Endothelial cell of umbilical vein (primary cell): Measurements from ENCODE around the gene NRBP1.

Experiments used
- CTCF ChIP-seq, 2 donors: IDR thresholded peaks; 1 replicate in 1 of 2; 2 replicates in 1 of 2; pipeline ENCODE4 v1.5.1; 2011; ENCODE audit warnings: low read length in 2 of 2, mild to moderate bottlenecking in 2 of 2, moderate library complexity in 2 of 2, control low read depth in 1 of 2, inconsistent platforms in 1 of 2, low read depth in 1 of 2; ENCODE audit not compliant: insufficient read depth in 1 of 2; ENCODE audit errors: extremely low read depth in 1 of 2
- EZH2 ChIP-seq: IDR thresholded peaks from 2 replicates; pipeline ENCODE4 v1.6.1; 2012; ENCODE audit warnings: borderline replicate concordance, low read depth, mild to moderate bottlenecking, moderate library complexity, low read length, inconsistent platforms; ENCODE audit not compliant: severe bottlenecking
- FOS ChIP-seq: IDR thresholded peaks from 2 replicates; pipeline ENCODE4 v1.6.1; 2011; ENCODE audit warnings: mild to moderate bottlenecking, low read length, moderate library complexity, borderline replicate concordance; ENCODE audit not compliant: insufficient read depth
- MYC ChIP-seq: IDR thresholded peaks from one replicate; pipeline ENCODE4 v1.6.1; 2011; ENCODE audit warnings: mild to moderate bottlenecking, low read depth, low read length
- POLR2A ChIP-seq: IDR thresholded peaks from 2 replicates; pipeline ENCODE4 v1.6.1; 2012; ENCODE audit warnings: low read depth, mild to moderate bottlenecking, control low read depth, low read length
- POLR2AphosphoS5 ChIP-seq: IDR thresholded peaks from 2 replicates; pipeline ENCODE4 v1.6.1; 2012; ENCODE audit warnings: low read depth, mild to moderate bottlenecking, control low read depth, low read length, moderate library complexity; ENCODE audit not compliant: insufficient read depth

DNA sequence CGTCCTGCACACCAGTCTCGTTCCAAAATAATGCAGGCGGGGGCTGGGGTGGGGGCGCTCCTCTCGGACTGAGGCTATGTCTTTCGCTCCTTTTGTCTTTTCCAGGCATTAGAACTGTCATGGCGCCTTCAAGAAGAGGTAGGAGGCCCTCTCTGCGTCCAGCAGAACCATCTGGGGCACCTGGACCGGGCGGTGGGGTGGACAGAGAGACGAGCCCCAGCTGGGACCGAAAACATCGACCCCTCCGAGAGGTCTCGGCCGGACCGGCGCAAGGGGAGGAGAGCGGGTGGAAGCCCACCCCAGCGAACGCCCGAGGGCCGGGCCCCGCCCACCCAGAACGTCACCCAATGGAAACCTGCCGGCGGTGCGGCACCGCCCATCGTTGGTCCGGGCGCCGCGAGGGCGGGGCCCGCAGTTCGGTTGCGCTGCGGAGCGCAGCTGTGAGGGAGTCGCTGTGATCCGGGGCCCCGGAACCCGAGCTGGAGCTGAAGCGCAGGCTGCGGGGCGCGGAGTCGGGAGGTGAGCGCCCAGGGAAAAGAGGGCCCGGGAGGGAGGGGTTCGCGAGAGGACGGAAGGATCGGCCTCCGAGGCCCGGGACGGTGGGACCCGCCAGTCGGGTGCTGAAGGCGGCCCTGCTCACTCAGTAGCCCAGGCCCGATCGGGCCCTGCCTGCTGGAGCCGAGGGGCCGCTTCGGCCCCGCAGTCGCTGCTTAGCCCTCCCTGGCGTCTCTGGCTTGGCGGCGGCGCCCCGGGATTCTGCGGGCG is at the start of gene NRBP1:
- TF ChIP-seq CTCF (IDR thresholded peaks at IDR 0.05; ENCODE audit: extremely low read depth in 1 of 2, insufficient read depth in 1 of 2, low read depth in 1 of 2, low read length in 2 of 2) (no peak), EZH2 (no peak), POLR2AphosphoS5 (peak; percentile 86), FOS (peak; percentile 63), POLR2A (peak; percentile 84), MYC (no peak)
